OCI-LY7 (cell line): ENCODE measurements around the gene UGT1A6. TPM values are rescaled to one million over a fixed set of nuclear protein-coding genes. Genes with fewer than 3 reads are reported as not detected.

Source experiments
- BruUV-seq: library from RNA; stranded (reverse); fragments of 400-500 nt; replicated peaks from 2 replicates; lab custom pipeline; 2021; lab: Mats Ljungman, UMichigan
- CTCF ChIA-PET: fragments of 300-600 bp; sonication (Branson Sonifier 250); formaldehyde crosslinking; loops from one replicate; lab custom pipeline; 2022; ENCODE audit warnings: antibody characterized with exemption; ENCODE audit not compliant: unreplicated experiment; lab: Charles Lee
- POLR2A ChIA-PET: fragments of 300-600 bp; sonication (Branson Sonifier 250); formaldehyde crosslinking; loops from one replicate; lab custom pipeline; 2022; ENCODE audit warnings: antibody characterized with exemption; lab: Charles Lee
- DNase-seq: peaks from one replicate; pipeline ENCODE4 v3.0.0-alpha.2; 2015; ENCODE audit warnings: low spot score
- H2AFZ ChIP-seq: fragments of 200-600 bp; sonication (generic), shearing (Covaris generic); 2 replicates; pipeline ENCODE4 v1.6.1; 2014; ENCODE audit warnings: mild to moderate bottlenecking, antibody characterized with exemption, low read length, moderate library complexity
- H3K27ac ChIP-seq: fragments of 200-600 bp; sonication (generic); 2 replicates; pipeline ENCODE4 v1.5.1; 2014; ENCODE audit warnings: mixed run types, low read depth, mild to moderate bottlenecking, moderate library complexity, low read length, inconsistent platforms; ENCODE audit not compliant: poor library complexity, severe bottlenecking
- H3K36me3 ChIP-seq: fragments of 200-600 bp; sonication (generic); 2 replicates; pipeline ENCODE4 v1.6.1; 2014; ENCODE audit warnings: mild to moderate bottlenecking, antibody characterized with exemption, low read length, moderate library complexity, mixed read lengths; ENCODE audit not compliant: insufficient read depth
- H3K4me1 ChIP-seq: fragments of 200-600 bp; sonication (generic); 2 replicates; pipeline ENCODE4 v1.5.1; 2014; ENCODE audit warnings: mild to moderate bottlenecking, low read length; ENCODE audit not compliant: insufficient read depth, poor library complexity, severe bottlenecking
- H3K4me2 ChIP-seq: fragments of 200-600 bp; sonication (generic); 2 replicates; pipeline ENCODE4 v1.6.1; 2014; ENCODE audit warnings: mild to moderate bottlenecking, low read length
- H3K4me3 ChIP-seq: fragments of 200-600 bp; sonication (generic); 2 replicates; pipeline ENCODE4 v1.5.1; 2014; ENCODE audit warnings: mild to moderate bottlenecking, low read depth, low read length; ENCODE audit not compliant: poor library complexity, severe bottlenecking
- H3K79me2 ChIP-seq: fragments of 200-600 bp; sonication (generic); 2 replicates; pipeline ENCODE4 v1.6.1; 2016; ENCODE audit warnings: low read depth, mild to moderate bottlenecking, low read length, moderate library complexity, mixed read lengths; ENCODE audit not compliant: insufficient read depth
- H3K9me2 ChIP-seq: fragments of 200-600 bp; sonication (generic); 2 replicates; pipeline ENCODE4 v1.6.1; 2016; ENCODE audit warnings: mild to moderate bottlenecking, low read length, mixed read lengths; ENCODE audit not compliant: insufficient read depth
- H3K9me3 ChIP-seq: fragments of 200-600 bp; sonication (generic); 2 replicates; pipeline ENCODE4 v1.6.1; 2014; ENCODE audit warnings: mild to moderate bottlenecking, mixed run types, low read length, mixed read lengths
- H4K20me1 ChIP-seq: fragments of 200-600 bp; sonication (generic); 2 replicates; pipeline ENCODE4 v1.6.1; 2014; ENCODE audit warnings: mild to moderate bottlenecking, antibody characterized with exemption, low read length, moderate library complexity, mixed read lengths; ENCODE audit not compliant: insufficient read depth
- EZH2phosphoT487 ChIP-seq: fragments of 200-600 bp; sonication (generic); IDR thresholded peaks from 2 replicates; pipeline ENCODE4 v1.6.1; 2018; ENCODE audit warnings: low read depth, borderline replicate concordance, mild to moderate bottlenecking, mixed run types, antibody characterized with exemption, low read length, moderate library complexity, mixed read lengths
- intact Hi-C: fragments of 100-400 bp; cut with micrococcal nuclease; formaldehyde crosslinking; loops from one replicate; pipeline ENCODE4 v1.10.0; 2022; ENCODE audit not compliant: unreplicated experiment
- total RNA-seq, 2 experiments: library from RNA; depleted of rRNA in 1 of 2; stranded (reverse); fragments of >200 nt in 1 of 2; shearing (Covaris generic) in 1 of 2; gene quantifications; 2 replicates each; pipeline ENCODE4 v1.2.3, GENCODE V29; 2014 to 2022
- TF ChIP-seq, protein P1 (sequence below): fragments of 200-600 bp; sonication (generic); conservative IDR thresholded peaks from 2 replicates; pipeline ENCODE4 v1.5.1; 2014; ENCODE audit warnings: mild to moderate bottlenecking, antibody characterized with exemption, low read length, moderate library complexity, mixed read lengths

Gene UGT1A6
- total RNA-seq, 2 experiments from 2014 or later = not detected

DNA sequence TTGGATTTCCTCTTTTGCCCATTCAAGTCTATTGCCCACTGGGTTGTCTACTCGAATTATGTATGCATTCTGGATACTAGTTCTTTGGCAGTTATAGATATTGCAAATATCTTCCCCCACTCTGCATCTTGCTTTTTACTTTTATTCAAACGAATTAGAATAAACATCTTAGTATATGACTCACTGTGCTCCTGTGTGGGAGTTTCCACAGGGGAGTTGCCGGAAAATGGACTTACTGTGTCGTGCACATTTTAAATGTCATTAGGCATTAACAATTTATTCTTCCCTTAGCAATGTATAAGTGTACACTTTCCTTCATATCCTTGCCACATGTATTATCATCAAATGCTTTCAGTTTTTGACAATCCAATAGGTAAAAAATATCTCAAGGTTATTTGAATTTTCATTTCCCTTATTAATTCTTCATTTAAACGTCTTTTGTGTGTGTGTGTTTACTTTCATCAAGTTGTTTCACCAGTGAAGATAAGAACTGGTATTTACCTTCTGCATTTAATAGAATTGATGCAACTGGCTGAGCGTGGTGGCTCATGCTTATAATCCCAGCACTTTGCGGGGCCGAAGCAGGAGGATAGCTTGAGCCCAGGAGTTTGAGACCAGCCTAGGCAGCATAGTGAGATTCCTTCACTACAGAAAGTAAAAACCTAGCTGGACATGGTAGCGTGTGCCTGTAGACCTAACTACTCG is 15.4 kb downstream of the UGT1A6 start:
- Histone ChIP-seq H2AFZ (no peak overlapping the region), H3K9me3 (no peaks in the 10 kb centered on the region), H3K4me3 (no peak overlapping the region), H3K27ac (no peak overlapping the region), H3K36me3 (no peaks in the 10 kb centered on the region), H3K4me2 (no peak overlapping the region), H3K79me2 (no peaks in the 10 kb centered on the region), H3K4me1 (no peaks in the 10 kb centered on the region), H4K20me1 (no peaks in the 10 kb centered on the region), H3K9me2 (no peaks in the 10 kb centered on the region)
- TF ChIP-seq, protein P1, sequence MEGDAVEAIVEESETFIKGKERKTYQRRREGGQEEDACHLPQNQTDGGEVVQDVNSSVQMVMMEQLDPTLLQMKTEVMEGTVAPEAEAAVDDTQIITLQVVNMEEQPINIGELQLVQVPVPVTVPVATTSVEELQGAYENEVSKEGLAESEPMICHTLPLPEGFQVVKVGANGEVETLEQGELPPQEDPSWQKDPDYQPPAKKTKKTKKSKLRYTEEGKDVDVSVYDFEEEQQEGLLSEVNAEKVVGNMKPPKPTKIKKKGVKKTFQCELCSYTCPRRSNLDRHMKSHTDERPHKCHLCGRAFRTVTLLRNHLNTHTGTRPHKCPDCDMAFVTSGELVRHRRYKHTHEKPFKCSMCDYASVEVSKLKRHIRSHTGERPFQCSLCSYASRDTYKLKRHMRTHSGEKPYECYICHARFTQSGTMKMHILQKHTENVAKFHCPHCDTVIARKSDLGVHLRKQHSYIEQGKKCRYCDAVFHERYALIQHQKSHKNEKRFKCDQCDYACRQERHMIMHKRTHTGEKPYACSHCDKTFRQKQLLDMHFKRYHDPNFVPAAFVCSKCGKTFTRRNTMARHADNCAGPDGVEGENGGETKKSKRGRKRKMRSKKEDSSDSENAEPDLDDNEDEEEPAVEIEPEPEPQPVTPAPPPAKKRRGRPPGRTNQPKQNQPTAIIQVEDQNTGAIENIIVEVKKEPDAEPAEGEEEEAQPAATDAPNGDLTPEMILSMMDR = no peak
- TF ChIP-seq EZH2phosphoT487 = no peak
- no TSS peak for BruUV-seq
- intact Hi-C loops = no loop called here
- ChIA-PET CTCF (no interaction called here), POLR2A (no interaction called here)
- DNase-seq = no peak

DNA sequence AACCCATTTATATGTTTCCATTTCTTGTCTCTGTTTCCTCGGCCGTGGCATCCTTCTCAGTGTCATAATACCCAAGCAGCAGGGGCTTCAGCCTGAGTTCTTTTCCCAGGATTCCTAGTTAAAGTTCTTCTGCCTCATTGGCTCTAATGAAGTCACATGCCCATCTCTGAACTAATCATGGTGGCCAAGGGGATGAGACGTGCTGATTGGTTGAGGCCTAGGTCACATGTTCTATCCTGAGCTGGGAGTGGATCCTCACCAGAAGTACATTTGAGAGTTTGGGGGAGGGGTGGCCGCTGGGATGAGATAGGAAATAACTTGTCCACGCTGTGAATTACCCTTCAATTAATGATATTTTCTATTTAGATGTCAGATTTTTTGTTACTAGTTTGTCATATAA is 16.3 kb downstream of the UGT1A6 start:
- Histone ChIP-seq H3K36me3 (no peaks in the 10 kb centered on the region), H3K4me3 (no peak overlapping the region), H3K4me1 (no peaks in the 10 kb centered on the region), H3K9me2 (no peaks in the 10 kb centered on the region), H4K20me1 (no peaks in the 10 kb centered on the region), H3K4me2 (no peak overlapping the region), H3K27ac (no peak overlapping the region), H3K9me3 (no peaks in the 10 kb centered on the region), H2AFZ (no peak overlapping the region), H3K79me2 (no peaks in the 10 kb centered on the region)
- DNase-seq = no peak
- intact Hi-C loops = no loop called here
- ChIA-PET POLR2A (no interaction called here), CTCF (no interaction called here)
- BruUV-seq = no TSS peak
- TF ChIP-seq, protein P1 = no peak
- TF ChIP-seq EZH2phosphoT487 = no peak

DNA sequence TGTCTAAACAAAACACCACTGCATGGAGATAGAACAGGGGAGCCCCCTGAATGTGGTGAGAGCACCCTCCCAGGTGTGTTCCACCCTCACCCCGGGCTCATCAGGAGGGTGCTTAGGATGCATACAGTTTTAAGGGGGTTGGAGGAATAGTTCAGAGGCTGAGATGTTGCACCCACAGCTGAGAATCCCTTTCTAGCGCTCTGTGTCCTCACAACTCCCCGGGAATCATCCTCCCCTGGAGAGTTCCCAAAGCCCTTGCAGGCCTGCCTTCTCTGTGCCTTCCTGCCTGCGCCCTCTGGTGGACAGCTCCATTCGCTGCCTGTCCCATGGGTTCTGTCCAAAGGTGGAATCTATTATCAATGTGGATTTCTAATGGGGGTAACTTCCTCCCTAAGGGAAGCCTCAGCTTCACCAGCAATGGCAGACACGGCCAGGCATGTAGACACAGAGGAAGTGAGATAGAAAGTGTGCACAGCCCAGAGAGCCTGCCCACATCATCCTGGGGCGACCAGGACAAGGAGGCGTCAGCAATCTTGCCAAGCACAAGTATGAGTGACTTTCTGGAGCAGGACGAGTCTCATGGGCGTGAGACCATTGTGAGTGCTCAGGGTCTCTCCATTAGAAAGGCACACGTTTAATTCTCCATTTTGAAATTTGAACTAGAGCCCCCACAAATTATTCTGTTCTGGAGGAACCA is 18.8 kb downstream of the UGT1A6 start:
- Histone ChIP-seq H3K4me1 (no peaks in the 10 kb centered on the region), H3K9me2 (no peaks in the 10 kb centered on the region), H3K4me3 (no peak overlapping the region), H4K20me1 (no peaks in the 10 kb centered on the region), H2AFZ (no peak overlapping the region), H3K36me3 (no peaks in the 10 kb centered on the region), H3K27ac (no peak overlapping the region), H3K9me3 (no peaks in the 10 kb centered on the region), H3K79me2 (no peaks in the 10 kb centered on the region), H3K4me2 (no peak overlapping the region)
- intact Hi-C loops = loop anchor here (1.0 to 5.0 kb wide), 2 partner anchors 121 to 231 kb away; no protein-coding TSS in a partner anchor
- BruUV-seq = no TSS peak
- ChIA-PET POLR2A (interaction anchor here (0.8 kb wide), 1 partner anchor 190 kb away, joined by 3 read pairs; no protein-coding TSS in a partner anchor), CTCF (no interaction called here)
- no peak for TF ChIP-seq EZH2phosphoT487
- TF ChIP-seq, protein P1 = peak; percentile 94
- peak; percentile 71 for DNase-seq
